ENCODE data around the gene STARD7. TPM values are rescaled to one million over a fixed set of nuclear protein-coding genes. Genes with fewer than 3 reads are reported as not detected.
A peak's percentile ranks its signal among the peaks of the same experiment; 100 is the strongest.

STARD7 gene
- total RNA-seq, 1 donor from 2014 or later = 100 TPM

DNA sequence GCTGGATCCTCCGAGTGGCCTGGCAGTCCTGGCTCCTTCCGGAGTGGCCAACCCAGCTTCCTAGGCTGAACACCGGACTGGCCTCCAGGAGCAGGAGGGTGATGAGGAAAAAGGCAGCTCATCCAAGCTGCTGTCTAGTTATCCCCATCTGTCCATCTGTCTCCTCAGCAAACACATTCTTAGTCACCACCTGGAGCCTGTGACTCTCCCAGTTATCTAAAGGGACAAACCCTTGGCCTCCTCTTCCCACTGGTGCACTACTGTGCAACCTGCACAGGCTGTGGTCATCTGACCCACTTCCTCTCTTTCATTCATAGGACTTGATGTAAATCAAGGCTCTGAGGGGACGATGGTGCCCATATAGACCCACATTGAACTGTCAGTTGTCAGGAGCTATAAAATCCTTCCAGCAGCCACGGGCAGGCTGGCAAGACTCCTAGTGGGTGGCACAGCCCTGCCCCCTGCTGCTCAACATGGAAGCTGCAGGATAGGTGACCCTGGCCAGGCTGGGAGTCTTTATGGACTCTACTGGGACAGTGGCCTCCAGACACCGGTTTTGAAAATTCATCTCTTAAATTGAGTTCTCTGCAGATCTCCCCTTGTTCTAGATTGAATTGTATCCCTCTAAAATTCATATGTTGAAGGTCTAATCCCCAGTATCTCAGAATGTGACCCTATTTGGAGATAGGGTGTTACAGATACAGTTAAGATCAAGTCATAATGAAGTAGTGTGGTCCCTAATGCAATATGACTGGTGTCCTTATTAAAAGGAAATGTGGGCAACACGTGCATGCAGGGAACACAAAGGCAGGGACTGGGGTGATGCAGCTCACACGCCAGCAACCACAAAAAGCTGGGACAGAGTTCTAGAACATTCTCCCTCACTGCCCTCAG lies 34.1 kb downstream of the STARD7 start:
- TF ChIP-seq, protein P1, sequence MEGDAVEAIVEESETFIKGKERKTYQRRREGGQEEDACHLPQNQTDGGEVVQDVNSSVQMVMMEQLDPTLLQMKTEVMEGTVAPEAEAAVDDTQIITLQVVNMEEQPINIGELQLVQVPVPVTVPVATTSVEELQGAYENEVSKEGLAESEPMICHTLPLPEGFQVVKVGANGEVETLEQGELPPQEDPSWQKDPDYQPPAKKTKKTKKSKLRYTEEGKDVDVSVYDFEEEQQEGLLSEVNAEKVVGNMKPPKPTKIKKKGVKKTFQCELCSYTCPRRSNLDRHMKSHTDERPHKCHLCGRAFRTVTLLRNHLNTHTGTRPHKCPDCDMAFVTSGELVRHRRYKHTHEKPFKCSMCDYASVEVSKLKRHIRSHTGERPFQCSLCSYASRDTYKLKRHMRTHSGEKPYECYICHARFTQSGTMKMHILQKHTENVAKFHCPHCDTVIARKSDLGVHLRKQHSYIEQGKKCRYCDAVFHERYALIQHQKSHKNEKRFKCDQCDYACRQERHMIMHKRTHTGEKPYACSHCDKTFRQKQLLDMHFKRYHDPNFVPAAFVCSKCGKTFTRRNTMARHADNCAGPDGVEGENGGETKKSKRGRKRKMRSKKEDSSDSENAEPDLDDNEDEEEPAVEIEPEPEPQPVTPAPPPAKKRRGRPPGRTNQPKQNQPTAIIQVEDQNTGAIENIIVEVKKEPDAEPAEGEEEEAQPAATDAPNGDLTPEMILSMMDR (IDR thresholded peaks at IDR 0.05; ENCODE audit: partially characterized antibody, unreplicated experiment) = peak; percentile 91
- peak overlapping the region; percentile 91 for H3K27ac Mint-ChIP-seq (ENCODE audit: unreplicated experiment)
- peaks cover 4% of the 10 kb centered on the region for H3K36me3 Mint-ChIP-seq (ENCODE audit: unreplicated experiment)
- H3K27me3 Mint-ChIP-seq (ENCODE audit: unreplicated experiment) = peaks cover 8% of the 10 kb centered on the region
- peak; percentile 89 for DNase-seq
- H3K4me3 Mint-ChIP-seq (ENCODE audit: unreplicated experiment) = peak overlapping the region; percentile 27
- H3K4me1 Mint-ChIP-seq (ENCODE audit: low read depth, unreplicated experiment) = peaks cover 13% of the 10 kb centered on the region
- peaks cover 9% of the 10 kb centered on the region for H3K9me3 Mint-ChIP-seq (ENCODE audit: unreplicated experiment)

DNA sequence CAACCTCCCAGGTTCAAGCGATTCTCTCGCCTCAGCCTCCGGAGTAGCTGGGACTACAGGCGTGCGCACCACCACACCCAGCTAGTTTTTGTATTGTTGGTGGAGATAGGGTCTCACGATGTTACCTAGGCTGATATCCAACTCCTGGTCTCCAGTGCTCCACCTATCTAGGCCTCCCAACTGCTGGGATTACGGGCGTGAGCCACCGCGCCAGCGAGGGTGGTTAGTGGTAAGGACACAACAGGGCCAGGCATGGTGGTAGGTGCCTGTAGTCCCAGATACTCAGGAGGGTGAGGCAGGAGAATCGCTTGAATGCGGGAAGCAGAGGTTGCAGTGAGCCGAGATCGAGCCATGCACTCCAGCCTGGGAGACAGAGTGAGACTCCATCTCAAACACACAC lies 36.8 kb downstream of the STARD7 start:
- no peak for DNase-seq
- H3K27me3 Mint-ChIP-seq (ENCODE audit: unreplicated experiment) = peaks cover 11% of the 10 kb centered on the region
- no peak overlapping the region for H3K4me3 Mint-ChIP-seq (ENCODE audit: unreplicated experiment)
- no peak overlapping the region for H3K27ac Mint-ChIP-seq (ENCODE audit: unreplicated experiment)
- peaks cover 12% of the 10 kb centered on the region for H3K9me3 Mint-ChIP-seq (ENCODE audit: unreplicated experiment)
- TF ChIP-seq, protein P1 (IDR thresholded peaks at IDR 0.05; ENCODE audit: partially characterized antibody, unreplicated experiment) = no peak
- peaks cover 15% of the 10 kb centered on the region for H3K4me1 Mint-ChIP-seq (ENCODE audit: low read depth, unreplicated experiment)
- peaks cover 4% of the 10 kb centered on the region for H3K36me3 Mint-ChIP-seq (ENCODE audit: unreplicated experiment)

DNA sequence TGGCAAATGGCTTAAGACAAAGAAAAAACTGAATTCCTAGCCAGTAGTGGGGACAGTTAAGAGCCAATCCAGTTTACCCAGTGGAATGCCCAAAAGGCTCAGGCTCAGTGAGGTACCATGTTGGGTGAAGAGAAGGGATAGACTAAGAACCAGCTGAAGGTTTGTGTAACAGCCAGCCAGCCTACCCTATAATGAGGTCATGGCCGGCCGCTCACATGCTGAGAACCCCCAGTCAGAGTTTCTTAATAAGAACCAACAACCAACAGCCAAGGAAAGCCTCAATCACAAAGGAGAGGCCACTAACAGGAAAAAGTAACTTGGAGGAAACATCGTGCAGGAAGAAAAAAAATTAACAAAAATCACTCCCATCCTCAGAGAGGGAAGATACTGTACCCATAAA lies 38.0 kb downstream of the STARD7 start:
- Mint-ChIP-seq H3K4me1 (ENCODE audit: low read depth, unreplicated experiment) (peaks cover 15% of the 10 kb centered on the region), H3K27me3 (ENCODE audit: unreplicated experiment) (peaks cover 11% of the 10 kb centered on the region), H3K4me3 (ENCODE audit: unreplicated experiment) (no peak overlapping the region), H3K27ac (ENCODE audit: unreplicated experiment) (no peak overlapping the region), H3K9me3 (ENCODE audit: unreplicated experiment) (peaks cover 12% of the 10 kb centered on the region), H3K36me3 (ENCODE audit: unreplicated experiment) (peaks cover 4% of the 10 kb centered on the region)
- TF ChIP-seq, protein P1 (IDR thresholded peaks at IDR 0.05; ENCODE audit: partially characterized antibody, unreplicated experiment) = no peak
- no peak for DNase-seq

GRCh38 chr2:96169868-96170507 lies 38.6 kb downstream of the STARD7 start:
- no peak for DNase-seq
- peaks cover 11% of the 10 kb centered on the region for H3K27me3 Mint-ChIP-seq (ENCODE audit: unreplicated experiment)
- H3K4me3 Mint-ChIP-seq (ENCODE audit: unreplicated experiment) = no peak overlapping the region
- peaks cover 4% of the 10 kb centered on the region for H3K36me3 Mint-ChIP-seq (ENCODE audit: unreplicated experiment)
- H3K9me3 Mint-ChIP-seq (ENCODE audit: unreplicated experiment) = peaks cover 12% of the 10 kb centered on the region
- no peak overlapping the region for H3K27ac Mint-ChIP-seq (ENCODE audit: unreplicated experiment)
- TF ChIP-seq, protein P1 (IDR thresholded peaks at IDR 0.05; ENCODE audit: partially characterized antibody, unreplicated experiment) = no peak
- H3K4me1 Mint-ChIP-seq (ENCODE audit: low read depth, unreplicated experiment) = peaks cover 13% of the 10 kb centered on the region
